SK-N-MC (cell line): ENCODE data around the gene NECAB3.

Source experiments
- DNase-seq: peaks from one replicate; pipeline ENCODE4 v3.0.0-alpha.2; 2011; ENCODE audit warnings: low read depth, low spot score
- H3K27ac ChIP-seq: fragments of 200-600 bp; sonication (generic); 2 replicates; pipeline ENCODE4 v1.5.1; 2016; ENCODE audit warnings: mixed run types
- H3K36me3 ChIP-seq: fragments of 200-600 bp; sonication (generic); 2 replicates; pipeline ENCODE4 v1.6.1; 2017; ENCODE audit warnings: antibody characterized with exemption, low read length, mixed read lengths; ENCODE audit not compliant: insufficient read depth
- H3K4me3 ChIP-seq: fragments of 200-600 bp; sonication (generic); 2 replicates; pipeline ENCODE4 v1.5.1; 2016
- H3K9ac ChIP-seq: fragments of 200-600 bp; sonication (generic); 2 replicates; pipeline ENCODE4 v1.8.0; 2017; ENCODE audit warnings: mixed run types, mixed read lengths; ENCODE audit not compliant: insufficient read length
- H3K9me3 ChIP-seq: fragments of 200-600 bp; sonication (generic); 2 replicates; pipeline ENCODE4 v1.6.1; 2017; ENCODE audit warnings: low read depth, mild to moderate bottlenecking, antibody characterized with exemption, low read length, moderate library complexity, mixed read lengths
- EZH2 ChIP-seq: fragments of 200-600 bp; sonication (generic); IDR thresholded peaks from one replicate; pipeline ENCODE4 v1.6.1; 2017; ENCODE audit warnings: antibody characterized with exemption
- FOXP2 ChIP-seq: optimal IDR thresholded peaks from 2 replicates; pipeline ENCODE3; 2011; ENCODE audit warnings: mild to moderate bottlenecking, moderate library complexity; ENCODE audit not compliant: insufficient read depth; ENCODE audit errors: extremely low read length, control extremely low read depth
- POLR2AphosphoS5 ChIP-seq: IDR thresholded peaks from 2 replicates; pipeline ENCODE4 v1.6.1; 2012; ENCODE audit warnings: mild to moderate bottlenecking, low read depth, low read length, borderline replicate concordance

The NECAB3 gene

GRCh38 chr20:33674294-33675135 lies at the start of gene NECAB3:
TSS of gene NECAB3 (minus strand) at chr20:33674428. CDS start at chr20:33674352, 76 bp downstream.
- Histone ChIP-seq H3K4me3 (peak within 1 kb of the TSS; percentile 87), H3K9ac (peak within 1 kb of the TSS; percentile 87), H3K36me3 (peaks cover 20% of the 10 kb centered on the region), H3K27ac (peak within 1 kb of the TSS; percentile 90), H3K9me3 (no peaks in the 10 kb centered on the region)
- no peak for DNase-seq
- no peak for TF ChIP-seq EZH2
- peak; percentile 68 for TF ChIP-seq POLR2AphosphoS5
- TF ChIP-seq FOXP2, result no peak

- Histone ChIP-seq H3K36me3 (no peaks in the 10 kb centered on the region), H3K27ac (no peak overlapping the region), H3K4me3 (no peak overlapping the region), H3K9me3 (no peaks in the 10 kb centered on the region), H3K9ac (no peak overlapping the region)
- TF ChIP-seq FOXP2 (no peak), EZH2 (no peak), POLR2AphosphoS5 (no peak)
- DNase-seq, result no peak
These were observed 47.3 kb upstream of the NECAB3 start for GRCh38 chr20:33721391-33722140.

GRCh38 chr20:33719989-33720709 lies 45.9 kb upstream of the NECAB3 start, which contains the start of gene PXMP4:
TSS of gene PXMP4 (minus strand) at chr20:33720310. CDS start at chr20:33720207, 103 bp downstream.
- TF ChIP-seq FOXP2 (no peak), POLR2AphosphoS5 (peak; percentile 69; the same call in 1 of the 2 replicates), EZH2 (no peak)
- H3K9ac ChIP-seq, result peak within 1 kb of the TSS; percentile 71
- no peak within 1 kb of the TSS for H3K27ac ChIP-seq
- no peaks in the 10 kb centered on the region for H3K9me3 ChIP-seq
- DNase-seq, result peak; percentile 96
- peak within 1 kb of the TSS; percentile 89 for H3K4me3 ChIP-seq
- no peaks in the 10 kb centered on the region for H3K36me3 ChIP-seq

- TF ChIP-seq EZH2 (no peak), FOXP2 (no peak), POLR2AphosphoS5 (no peak)
- no peak overlapping the region for H3K27ac ChIP-seq
- H3K9ac ChIP-seq, result peak overlapping the region; percentile 71
- H3K4me3 ChIP-seq, result peak overlapping the region; percentile 89
- H3K36me3 ChIP-seq, result no peaks in the 10 kb centered on the region
- DNase-seq, result no peak
- H3K9me3 ChIP-seq, result no peaks in the 10 kb centered on the region
These were observed 45.2 kb upstream of the NECAB3 start for GRCh38 chr20:33719277-33719988.

- no peak overlapping the region for H3K27ac ChIP-seq
- TF ChIP-seq POLR2AphosphoS5, result no peak
- no peak for TF ChIP-seq EZH2
- TF ChIP-seq FOXP2, result no peak
- H3K9me3 ChIP-seq, result no peaks in the 10 kb centered on the region
- H3K4me3 ChIP-seq, result no peak overlapping the region
- H3K36me3 ChIP-seq, result no peaks in the 10 kb centered on the region
- H3K9ac ChIP-seq, result no peak overlapping the region
- no peak for DNase-seq
These were observed 42.3 kb upstream of the NECAB3 start for GRCh38 chr20:33716498-33716897.

GRCh38 chr20:33713865-33714367 lies 39.7 kb upstream of the NECAB3 start:
- Histone ChIP-seq H3K4me3 (no peak overlapping the region), H3K36me3 (no peaks in the 10 kb centered on the region), H3K9ac (no peak overlapping the region), H3K27ac (no peak overlapping the region), H3K9me3 (no peaks in the 10 kb centered on the region)
- TF ChIP-seq EZH2 (no peak), POLR2AphosphoS5 (no peak), FOXP2 (no peak)
- no peak for DNase-seq

GRCh38 chr20:33711446-33711738 lies 37.2 kb upstream of the NECAB3 start:
- H3K27ac ChIP-seq, result no peak overlapping the region
- no peaks in the 10 kb centered on the region for H3K9me3 ChIP-seq
- no peaks in the 10 kb centered on the region for H3K36me3 ChIP-seq
- no peak overlapping the region for H3K9ac ChIP-seq
- TF ChIP-seq EZH2, result no peak
- no peak for TF ChIP-seq FOXP2
- TF ChIP-seq POLR2AphosphoS5, result no peak
- DNase-seq, result no peak
- no peak overlapping the region for H3K4me3 ChIP-seq
